B cell (primary cell): Measurements from ENCODE around the gene UBE2J2. TPM values are rescaled to one million over a fixed set of nuclear protein-coding genes. Genes with fewer than 3 reads are reported as not detected.

Experiments
- ATAC-seq: fragments of 200-7000 bp; cut with Tn5 transposase; one replicate; pipeline ENCODE4 v1.10.0; 2021; ENCODE audit warnings: low read depth, mild to moderate bottlenecking, moderate number of reproducible peaks, moderate library complexity
- CTCF ChIA-PET: fragments of 350-600 bp; sonication (Branson Sonifier 250); formaldehyde crosslinking; loops from one replicate; lab custom pipeline; 2021; ENCODE audit warnings: antibody characterized with exemption, inconsistent platforms; lab: Charles Lee
- POLR2A ChIA-PET: fragments of 350-600 bp; sonication (Branson Sonifier 250); formaldehyde crosslinking; loops from one replicate; lab custom pipeline; 2021; ENCODE audit warnings: antibody characterized with exemption; lab: Charles Lee
- DNase-seq: peaks from one replicate; pipeline ENCODE4 v3.0.0; 2013
- H2AFZ ChIP-seq: 2 replicates; pipeline ENCODE4 v1.6.1; 2012; ENCODE audit warnings: mild to moderate bottlenecking, low read depth, low read length; ENCODE audit not compliant: insufficient read depth, poor library complexity, severe bottlenecking
- H3K27ac ChIP-seq, 2 donors: 1 replicate in 1 of 2; 2 replicates in 1 of 2; pipeline ENCODE4 v1.5.1; 2012 to 2013; ENCODE audit warnings: low read length in 2 of 2, mild to moderate bottlenecking in 2 of 2, moderate library complexity in 1 of 2
- H3K27me3 ChIP-seq, 4 experiments: fragments of 200-600 bp in 1 of 4; sonication (generic) in 1 of 4; replicated peaks in 1 of 4; 1 replicate in 2 of 4; 2 replicates in 2 of 4; pipeline versions ENCODE4 v1.6.1 to v1.7.0; 2013 to 2016; ENCODE audit warnings: low read length in 3 of 4, mild to moderate bottlenecking in 2 of 4, mixed read lengths in 1 of 4, moderate library complexity in 1 of 4; ENCODE audit not compliant: insufficient read depth in 4 of 4, control insufficient read depth in 3 of 4; ENCODE audit errors: control extremely low read depth in 1 of 4
- H3K36me3 ChIP-seq, 2 experiments: replicated peaks in 1 of 2; 1 replicate in 1 of 2; 2 replicates in 1 of 2; pipeline versions ENCODE4 v1.6.1 to v1.7.1; 2013; ENCODE audit warnings: low read length in 1 of 2; ENCODE audit not compliant: insufficient read depth in 2 of 2, control insufficient read depth in 1 of 2; ENCODE audit errors: control extremely low read depth in 1 of 2, extremely low read depth in 1 of 2
- H3K4me1 ChIP-seq, 2 donors: fragments of 200-600 bp in 1 of 2; sonication (generic) in 1 of 2; 1 replicate in 1 of 2; 2 replicates in 1 of 2; pipeline versions ENCODE4 v1.5.1 to v1.6.1; 2013 to 2017; ENCODE audit warnings: low read length in 2 of 2; ENCODE audit not compliant: control insufficient read depth in 2 of 2, insufficient read depth in 2 of 2
- H3K4me2 ChIP-seq: replicated peaks from 2 replicates; pipeline ENCODE3; 2012; ENCODE audit warnings: mild to moderate bottlenecking, low read depth, low read length; ENCODE audit not compliant: poor library complexity, severe bottlenecking
- H3K4me3 ChIP-seq, 5 experiments: fragments of 200-600 bp in 1 of 5; sonication (generic) in 1 of 5; 1 replicate in 3 of 5; 2 replicates in 2 of 5; pipeline versions ENCODE4 v1.5.1 to v1.7.0; 2011 to 2016; ENCODE audit warnings: low read length in 4 of 5, mild to moderate bottlenecking in 4 of 5, low read depth in 2 of 5, control low read depth in 1 of 5, moderate library complexity in 1 of 5; ENCODE audit not compliant: insufficient read depth in 1 of 5; ENCODE audit errors: control extremely low read depth in 1 of 5, extremely low read depth in 1 of 5
- H3K79me2 ChIP-seq: fragments of 200-600 bp; sonication (generic); one replicate; pipeline ENCODE4 v1.6.0; 2016; ENCODE audit warnings: low read length; ENCODE audit not compliant: control insufficient read depth, insufficient read depth
- H3K9ac ChIP-seq: fragments of 200-600 bp; sonication (generic); 2 replicates; pipeline ENCODE4 v1.6.1; 2017; ENCODE audit warnings: mild to moderate bottlenecking, low read length, moderate library complexity
- H3K9me3 ChIP-seq, 3 donors: one replicate each; pipeline versions ENCODE4 v1.6.1 to v1.7.1; 2013; ENCODE audit warnings: low read length in 2 of 3; ENCODE audit not compliant: control insufficient read depth in 2 of 3, insufficient read depth in 1 of 3; ENCODE audit errors: control extremely low read depth in 1 of 3
- H4K20me1 ChIP-seq: 2 replicates; pipeline ENCODE4 v1.6.0; 2012; ENCODE audit warnings: mild to moderate bottlenecking, low read length; ENCODE audit not compliant: insufficient read depth, control insufficient read depth, poor library complexity, severe bottlenecking
- H3K27ac Mint-ChIP-seq: one replicate; pipeline ENCODE4 v1.8.0; 2021; ENCODE audit warnings: mixed read lengths
- H3K27me3 Mint-ChIP-seq: one replicate; pipeline ENCODE4 v1.8.0; 2021; ENCODE audit warnings: mixed read lengths
- H3K4me1 Mint-ChIP-seq: one replicate; pipeline ENCODE4 v1.8.0; 2021; ENCODE audit warnings: mixed read lengths
- H3K4me3 Mint-ChIP-seq: one replicate; pipeline ENCODE4 v1.8.0; 2021; ENCODE audit warnings: mixed read lengths
- H3K9me3 Mint-ChIP-seq: one replicate; pipeline ENCODE4 v1.8.0; 2022; ENCODE audit warnings: mixed read lengths; ENCODE audit not compliant: insufficient read depth
- EZH2 ChIP-seq: IDR thresholded peaks from 2 replicates; pipeline ENCODE4 v1.6.1; 2012; ENCODE audit warnings: borderline replicate concordance, low read depth, mild to moderate bottlenecking, moderate library complexity, low read length; ENCODE audit not compliant: insufficient read depth, poor library complexity, severe bottlenecking
- WGBS: methylation state at CpG from one replicate; pipeline ENCODE4 v1.1.5; 2013; ENCODE audit warnings: missing lambda C conversion rate; ENCODE audit not compliant: insufficient coverage; 5-methylcytosine and 5-hydroxymethylcytosine counted together
- intact Hi-C: fragments of 100-400 bp; cut with micrococcal nuclease; formaldehyde crosslinking; loops from one replicate; pipeline ENCODE4 v1.10.0; 2022
- polyA plus RNA-seq: library from polyadenylated mRNA; depleted of rRNA; stranded (reverse); fragments of >200 nt; gene quantifications from 2 replicates; pipeline ENCODE4 v1.2.3, GENCODE V29; 2012
- total RNA-seq, 2 donors: library from RNA; stranded (reverse); fragments of 120-200 nt in 1 of 2; gene quantifications; 1 replicate in 1 of 2; 2 replicates in 1 of 2; pipeline versions ENCODE4 v1.2.3 to v1.2.4, GENCODE V29; 2013 to 2022
- TF ChIP-seq, protein P1 (sequence below): fragments of 200-600 bp; IDR thresholded peaks from one replicate; pipeline ENCODE4 v1.8.0; 2022; ENCODE audit warnings: antibody characterized with exemption, mild to moderate bottlenecking

Gene UBE2J2
- total and polyA plus RNA-seq, 2 donors (not counting 1 experiment from before 2014, with no cell fraction given), result 40.1 to 115 TPM

DNA sequence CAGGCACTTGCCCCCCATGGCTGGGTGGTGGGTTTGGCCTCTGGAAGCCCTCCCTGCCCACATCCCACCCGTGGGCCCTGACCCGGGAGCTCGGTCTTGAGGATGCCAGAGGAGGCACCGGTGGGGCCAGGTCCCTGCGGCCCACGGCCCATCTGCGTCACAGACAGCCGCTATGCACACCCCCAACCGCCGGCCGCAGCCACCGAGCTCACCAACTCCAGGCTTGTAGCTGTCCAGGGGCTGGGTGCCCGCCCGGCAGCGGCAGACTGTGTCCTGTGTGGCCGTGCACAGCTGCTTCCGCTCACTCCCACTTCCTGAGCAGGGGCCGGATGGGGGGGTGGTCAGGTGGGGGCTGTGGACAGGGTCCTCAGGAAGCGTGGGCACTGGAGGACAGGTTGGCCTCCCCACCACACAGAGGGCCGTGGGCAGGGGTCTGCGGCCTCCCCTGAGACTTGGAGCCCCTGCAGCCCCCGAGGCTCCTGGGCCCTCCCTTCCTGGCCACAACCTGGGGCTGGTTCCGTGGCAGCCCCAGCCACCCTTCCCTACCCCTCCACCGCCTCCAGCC lies 60.8 kb downstream of the UBE2J2 start:
- Histone ChIP-seq H2AFZ (no peak overlapping the region), H3K9ac (peak overlapping the region; percentile 32)
- no peak for ATAC-seq

More for the DNA sequence above, 60.8 kb downstream of the UBE2J2 start:
- ChIA-PET POLR2A (interaction anchor here (0.6 kb wide), 2 partner anchors 48 to 75 kb away, joined by 3 read pairs; no protein-coding TSS in a partner anchor), CTCF (interaction anchor here (1.1 to 1.2 kb wide), 2 partner anchors 38 to 90 kb away, joined by 3 read pairs; no protein-coding TSS in a partner anchor)
- TF ChIP-seq EZH2, result no peak
- TF ChIP-seq, protein P1, sequence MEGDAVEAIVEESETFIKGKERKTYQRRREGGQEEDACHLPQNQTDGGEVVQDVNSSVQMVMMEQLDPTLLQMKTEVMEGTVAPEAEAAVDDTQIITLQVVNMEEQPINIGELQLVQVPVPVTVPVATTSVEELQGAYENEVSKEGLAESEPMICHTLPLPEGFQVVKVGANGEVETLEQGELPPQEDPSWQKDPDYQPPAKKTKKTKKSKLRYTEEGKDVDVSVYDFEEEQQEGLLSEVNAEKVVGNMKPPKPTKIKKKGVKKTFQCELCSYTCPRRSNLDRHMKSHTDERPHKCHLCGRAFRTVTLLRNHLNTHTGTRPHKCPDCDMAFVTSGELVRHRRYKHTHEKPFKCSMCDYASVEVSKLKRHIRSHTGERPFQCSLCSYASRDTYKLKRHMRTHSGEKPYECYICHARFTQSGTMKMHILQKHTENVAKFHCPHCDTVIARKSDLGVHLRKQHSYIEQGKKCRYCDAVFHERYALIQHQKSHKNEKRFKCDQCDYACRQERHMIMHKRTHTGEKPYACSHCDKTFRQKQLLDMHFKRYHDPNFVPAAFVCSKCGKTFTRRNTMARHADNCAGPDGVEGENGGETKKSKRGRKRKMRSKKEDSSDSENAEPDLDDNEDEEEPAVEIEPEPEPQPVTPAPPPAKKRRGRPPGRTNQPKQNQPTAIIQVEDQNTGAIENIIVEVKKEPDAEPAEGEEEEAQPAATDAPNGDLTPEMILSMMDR, result no peak
- H3K27ac ChIP-seq, result no peak overlapping the region
- no peaks in the 10 kb centered on the region for H3K9me3 Mint-ChIP-seq
- peaks cover 13% of the 10 kb centered on the region for H4K20me1 ChIP-seq
- peaks cover 39% of the 10 kb centered on the region for H3K4me1 Mint-ChIP-seq
- 1% methylated on average over 22 of the region's 24 CpGs for WGBS
- H3K4me3 Mint-ChIP-seq, result peak overlapping the region; percentile 32
- H3K4me3 ChIP-seq, result peak overlapping the region in 3 of 5 experiments; percentile 5 to 41 (median 8)
- peaks cover 51 to 62% of the 10 kb centered on the region in 2 donors for H3K4me1 ChIP-seq
- peaks cover 0 to 14% (median 0%) of the 10 kb centered on the region in 3 donors for H3K9me3 ChIP-seq
- no peak overlapping the region for H3K27ac Mint-ChIP-seq
- H3K4me2 ChIP-seq, result peak overlapping the region; percentile 77
- intact Hi-C loops, result no loop called here
- peaks cover 0 to 10% of the 10 kb centered on the region in 2 experiments for H3K36me3 ChIP-seq
- DNase-seq, result peak; percentile 60
- H3K79me2 ChIP-seq, result no peaks in the 10 kb centered on the region
- peaks cover 0 to 30% (median 10%) of the 10 kb centered on the region in 4 experiments for H3K27me3 ChIP-seq
- H3K27me3 Mint-ChIP-seq, result peaks cover 8% of the 10 kb centered on the region
